Stomach (tissue), 4 donors: ENCODE data around the gene SYNCRIP.

Experiments
- POLR2A ChIP-seq, 4 donors: fragments of 450-650 bp; IDR thresholded peaks; one replicate each; pipeline ENCODE4 v1.6.1; 2016; ENCODE audit warnings: antibody characterized with exemption in 4 of 4, control low read depth in 2 of 4, mild to moderate bottlenecking in 1 of 4, moderate library complexity in 1 of 4
- POLR2AphosphoS5 ChIP-seq, 3 donors: sonication (generic); formaldehyde crosslinking; IDR thresholded peaks; one replicate each; pipeline ENCODE4 v1.6.1; 2016; ENCODE audit warnings: antibody characterized with exemption in 3 of 3
- TF ChIP-seq, protein P1 (sequence below), 7 experiments: fragments of 450-650 bp in 4 of 7; fragments of 200-600 bp in 3 of 7; sonication (generic) in 3 of 7; IDR thresholded peaks; one replicate each; pipeline ENCODE4 v1.5.1; 2016 to 2019; ENCODE audit warnings: antibody characterized with exemption in 7 of 7, control low read depth in 2 of 7, mild to moderate bottlenecking in 1 of 7

DNA sequence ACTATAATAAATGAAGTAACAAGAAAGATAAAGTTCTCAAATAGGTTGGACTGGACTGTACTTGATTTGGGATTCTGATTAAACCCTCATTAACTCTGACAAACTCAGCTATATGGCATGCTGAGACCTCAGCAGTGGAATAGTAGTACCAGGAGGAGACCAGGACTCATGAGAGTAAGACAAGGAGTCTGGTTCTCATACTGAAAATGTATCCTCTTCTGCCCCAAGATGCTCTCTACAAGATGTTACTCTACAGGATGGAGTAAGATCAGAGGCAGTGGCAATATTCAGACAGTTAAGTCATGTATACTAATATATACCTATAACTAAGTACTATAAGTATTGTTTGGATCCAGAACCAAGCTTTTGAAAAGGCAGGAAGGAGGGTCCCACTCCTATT, 31.9 kb upstream of the SYNCRIP start:
- TF ChIP-seq POLR2A (IDR thresholded peaks at IDR 0.05): no peak
- TF ChIP-seq, protein P1, sequence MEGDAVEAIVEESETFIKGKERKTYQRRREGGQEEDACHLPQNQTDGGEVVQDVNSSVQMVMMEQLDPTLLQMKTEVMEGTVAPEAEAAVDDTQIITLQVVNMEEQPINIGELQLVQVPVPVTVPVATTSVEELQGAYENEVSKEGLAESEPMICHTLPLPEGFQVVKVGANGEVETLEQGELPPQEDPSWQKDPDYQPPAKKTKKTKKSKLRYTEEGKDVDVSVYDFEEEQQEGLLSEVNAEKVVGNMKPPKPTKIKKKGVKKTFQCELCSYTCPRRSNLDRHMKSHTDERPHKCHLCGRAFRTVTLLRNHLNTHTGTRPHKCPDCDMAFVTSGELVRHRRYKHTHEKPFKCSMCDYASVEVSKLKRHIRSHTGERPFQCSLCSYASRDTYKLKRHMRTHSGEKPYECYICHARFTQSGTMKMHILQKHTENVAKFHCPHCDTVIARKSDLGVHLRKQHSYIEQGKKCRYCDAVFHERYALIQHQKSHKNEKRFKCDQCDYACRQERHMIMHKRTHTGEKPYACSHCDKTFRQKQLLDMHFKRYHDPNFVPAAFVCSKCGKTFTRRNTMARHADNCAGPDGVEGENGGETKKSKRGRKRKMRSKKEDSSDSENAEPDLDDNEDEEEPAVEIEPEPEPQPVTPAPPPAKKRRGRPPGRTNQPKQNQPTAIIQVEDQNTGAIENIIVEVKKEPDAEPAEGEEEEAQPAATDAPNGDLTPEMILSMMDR (IDR thresholded peaks at IDR 0.05): no peak
- TF ChIP-seq POLR2AphosphoS5 (IDR thresholded peaks at IDR 0.05): no peak
